ENCODE data around the gene HOXB2.

Gene HOXB2

GRCh38 chr17:48559122-48559839, 14.4 kb upstream of the HOXB2 start:
- no peak overlapping the region for H3K4me3 ChIP-seq (ENCODE audit: low read depth, low read length)
- no peak for TF ChIP-seq CTCF (conservative IDR thresholded peaks at IDR 0.05; ENCODE audit: low read depth, low read length)
- no peak for DNase-seq (ENCODE audit: low read depth)

- TF ChIP-seq CTCF (conservative IDR thresholded peaks at IDR 0.05; ENCODE audit: low read depth, low read length) = no peak
- DNase-seq (ENCODE audit: low read depth) = no peak
- no peak overlapping the region for H3K4me3 ChIP-seq (ENCODE audit: low read depth, low read length)
Observed at GRCh38 chr17:48558831-48559121, 13.9 kb upstream of the HOXB2 start.

- no peak for DNase-seq (ENCODE audit: low read depth)
- TF ChIP-seq CTCF (conservative IDR thresholded peaks at IDR 0.05; ENCODE audit: low read depth, low read length) = no peak
- no peak overlapping the region for H3K4me3 ChIP-seq (ENCODE audit: low read depth, low read length)
Observed at GRCh38 chr17:48558057-48558830, 13.3 kb upstream of the HOXB2 start.

GRCh38 chr17:48556576-48557401, 11.9 kb upstream of the HOXB2 start:
- no peak for DNase-seq (ENCODE audit: low read depth)
- no peak for TF ChIP-seq CTCF (conservative IDR thresholded peaks at IDR 0.05; ENCODE audit: low read depth, low read length)
- no peak overlapping the region for H3K4me3 ChIP-seq (ENCODE audit: low read depth, low read length)

GRCh38 chr17:48556229-48556575, 11.3 kb upstream of the HOXB2 start:
- no peak overlapping the region for H3K4me3 ChIP-seq (ENCODE audit: low read depth, low read length)
- DNase-seq (ENCODE audit: low read depth) = no peak
- TF ChIP-seq CTCF (conservative IDR thresholded peaks at IDR 0.05; ENCODE audit: low read depth, low read length) = no peak

GRCh38 chr17:48555258-48556228, 10.6 kb upstream of the HOXB2 start:
- no peak overlapping the region for H3K4me3 ChIP-seq (ENCODE audit: low read depth, low read length)
- no peak for DNase-seq (ENCODE audit: low read depth)
- TF ChIP-seq CTCF (conservative IDR thresholded peaks at IDR 0.05; ENCODE audit: low read depth, low read length) = no peak
